Measurements from ENCODE around the gene FANCI. TPM values are rescaled to one million over a fixed set of nuclear protein-coding genes. Genes with fewer than 3 reads are reported as not detected.
A peak's percentile ranks its signal among the peaks of the same experiment; 100 is the strongest.

The FANCI gene
- total RNA-seq, 1 donor = 41.0 TPM

GRCh38 chr15:89328398-89329254, 84.8 kb downstream of the FANCI start:
- no peak overlapping the region for H3K4me3 ChIP-seq (ENCODE audit: low read depth, low read length)
- TF ChIP-seq CTCF (IDR thresholded peaks at IDR 0.05; ENCODE audit: insufficient read depth, low read depth, low read length) = no peak
- DNase-seq (ENCODE audit: low read depth) = no peak

GRCh38 chr15:89329329-89330084, 85.7 kb downstream of the FANCI start:
- no peak overlapping the region for H3K4me3 ChIP-seq (ENCODE audit: low read depth, low read length)
- no peak for DNase-seq (ENCODE audit: low read depth)
- no peak for TF ChIP-seq CTCF (IDR thresholded peaks at IDR 0.05; ENCODE audit: insufficient read depth, low read depth, low read length)

GRCh38 chr15:89330119-89330518, 86.3 kb downstream of the FANCI start:
- no peak for TF ChIP-seq CTCF (IDR thresholded peaks at IDR 0.05; ENCODE audit: insufficient read depth, low read depth, low read length)
- no peak for DNase-seq (ENCODE audit: low read depth)
- H3K4me3 ChIP-seq (ENCODE audit: low read depth, low read length) = no peak overlapping the region

GRCh38 chr15:89330881-89331595, 87.3 kb downstream of the FANCI start:
- TF ChIP-seq CTCF (IDR thresholded peaks at IDR 0.05; ENCODE audit: insufficient read depth, low read depth, low read length) = no peak
- H3K4me3 ChIP-seq (ENCODE audit: low read depth, low read length) = no peak overlapping the region
- no peak for DNase-seq (ENCODE audit: low read depth)

GRCh38 chr15:89332446-89332845, 88.7 kb downstream of the FANCI start:
- TF ChIP-seq CTCF (IDR thresholded peaks at IDR 0.05; ENCODE audit: insufficient read depth, low read depth, low read length) = peak; percentile 37
- DNase-seq (ENCODE audit: low read depth) = peak; percentile 31
- H3K4me3 ChIP-seq (ENCODE audit: low read depth, low read length) = peak overlapping the region; percentile 87

- no peak for TF ChIP-seq CTCF (IDR thresholded peaks at IDR 0.05; ENCODE audit: insufficient read depth, low read depth, low read length)
- no peak for DNase-seq (ENCODE audit: low read depth)
- peak overlapping the region; percentile 87 for H3K4me3 ChIP-seq (ENCODE audit: low read depth, low read length)
Observed at GRCh38 chr15:89333011-89333860, 89.5 kb downstream of the FANCI start.
